ENCODE data around the gene DPY30. TPM values are rescaled to one million over a fixed set of nuclear protein-coding genes. Genes with fewer than 3 reads are reported as not detected.

Gene DPY30
- total RNA-seq, 4 donors from 2014 or later = 52.6 to 83.1 (median 61.1) TPM

- no peak for DNase-seq (ENCODE audit: extremely low spot score)
- intact Hi-C loops (cut with DNase I) = no loop called here
- TF ChIP-seq POLR2A (IDR thresholded peaks at IDR 0.05; ENCODE audit: low read depth) = no peak
- TF ChIP-seq POLR2AphosphoS5 (IDR thresholded peaks at IDR 0.05) = no peak
- no peak for TF ChIP-seq EP300 (IDR thresholded peaks at IDR 0.05)
- no peak for TF ChIP-seq CTCF (IDR thresholded peaks at IDR 0.05)
- 78% methylated on average over 3 of the region's 3 CpGs for WGBS
- Histone ChIP-seq H3K36me3 (no peaks in the 10 kb centered on the region), H3K9me3 (no peaks in the 10 kb centered on the region), H3K27me3 (no peaks in the 10 kb centered on the region), H3K4me3 (no peak overlapping the region), H3K27ac (replicated peaks in 1 of 4) (no peak overlapping the region), H3K4me1 (peaks cover 3 to 15% (median 13%) of the 10 kb centered on the region in 4 donors)
Observed at GRCh38 chr2:31979956-31980355, 59.6 kb downstream of the DPY30 start.

DNA sequence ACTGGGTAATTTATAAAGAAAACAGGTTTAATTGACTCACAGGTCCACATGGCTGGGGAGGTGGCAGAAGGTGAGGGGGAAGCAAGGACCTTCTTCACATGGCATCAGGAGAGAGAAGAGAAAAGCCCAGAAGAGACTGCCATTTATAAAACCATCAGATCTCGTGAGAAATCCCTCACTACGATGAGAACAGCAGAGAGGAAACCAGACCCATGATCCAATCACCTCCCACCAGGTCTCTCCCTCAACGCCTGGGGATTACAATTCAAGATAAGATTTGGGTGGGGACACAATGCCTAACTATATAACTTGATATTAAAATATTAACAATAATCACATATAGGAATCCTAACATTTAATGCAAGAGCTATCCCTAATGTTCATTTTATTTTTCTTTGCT is 60.6 kb downstream of the DPY30 start:
- DNase-seq (ENCODE audit: extremely low spot score) = no peak
- Histone ChIP-seq H3K27me3 (no peaks in the 10 kb centered on the region), H3K27ac (replicated peaks in 1 of 4) (no peak overlapping the region), H3K9me3 (no peaks in the 10 kb centered on the region), H3K36me3 (no peaks in the 10 kb centered on the region), H3K4me3 (no peak overlapping the region), H3K4me1 (peaks cover 3 to 15% (median 13%) of the 10 kb centered on the region in 4 donors)
- TF ChIP-seq CTCF (IDR thresholded peaks at IDR 0.05) = no peak
- no peak for TF ChIP-seq POLR2A (IDR thresholded peaks at IDR 0.05; ENCODE audit: low read depth)
- no peak for TF ChIP-seq POLR2AphosphoS5 (IDR thresholded peaks at IDR 0.05)
- no peak for TF ChIP-seq EP300 (IDR thresholded peaks at IDR 0.05)
- WGBS = 88% methylated on average over 3 of the region's 3 CpGs
- intact Hi-C loops (cut with DNase I) = no loop called here

- TF ChIP-seq CTCF (IDR thresholded peaks at IDR 0.05) (no peak), EP300 (IDR thresholded peaks at IDR 0.05) (no peak), POLR2AphosphoS5 (IDR thresholded peaks at IDR 0.05) (no peak), POLR2A (IDR thresholded peaks at IDR 0.05; ENCODE audit: low read depth) (no peak)
- Histone ChIP-seq H3K4me1 (peaks cover 3 to 15% (median 13%) of the 10 kb centered on the region in 4 donors), H3K36me3 (no peaks in the 10 kb centered on the region), H3K27me3 (no peaks in the 10 kb centered on the region), H3K9me3 (no peaks in the 10 kb centered on the region), H3K27ac (replicated peaks in 1 of 4) (no peak overlapping the region), H3K4me3 (no peak overlapping the region)
- 100% methylated on average over 6 of the region's 6 CpGs for WGBS
- no peak for DNase-seq (ENCODE audit: extremely low spot score)
- intact Hi-C loops (cut with DNase I) = no loop called here
Observed at GRCh38 chr2:31978436-31978835, 61.2 kb downstream of the DPY30 start.

Other genes with a start within 250 kb of the DPY30 start
- 10 to 100 TPM; 25.0 to 40.7 (median 33.2) TPM for gene MEMO1, start 28.8 kb downstream of the DPY30 start, total RNA-seq
- 10 to 100 TPM; 13.3 to 16.6 (median 14.4) TPM for gene SPAST, start 23.8 kb upstream of the DPY30 start, total RNA-seq
- 10 to 100 TPM; 12.9 to 16.9 (median 15.3) TPM for gene SLC30A6, start 126.1 kb upstream of the DPY30 start, total RNA-seq
- 1 to 10 TPM in 1 of 4 donors, under 1 TPM in 3; 0.42 to 3.1 (median 0.70) TPM for gene NLRC4, start 225.1 kb upstream of the DPY30 start, total RNA-seq
- gene YIPF4, start 238.1 kb upstream of the DPY30 start, total RNA-seq = 10 to 100 TPM; 11.9 to 26.3 (median 21.3) TPM

All from esophagus muscularis mucosa (tissue), 4 donors.